Kidney (tissue), 22 donors: ENCODE measurements around the gene TCF21. TPM values are rescaled to one million over a fixed set of nuclear protein-coding genes. Genes with fewer than 3 reads are reported as not detected.

ENCODE experiments used
- DNase-seq, 5 donors: peaks; one replicate each; pipeline ENCODE4 v3.0.0-alpha.2; 2013 to 2020
- FAIRE-seq: peaks from 2 replicates; lab custom pipeline; 2012; peaks lifted over from hg19 to GRCh38; lab: Jason Lieb, UNC
- H3K27ac ChIP-seq, 2 donors: one replicate each; pipeline ENCODE4 v1.7.0; 2013; ENCODE audit warnings: low read depth in 2 of 2, low read length in 2 of 2, inconsistent platforms in 1 of 2
- H3K27me3 ChIP-seq: one replicate; pipeline ENCODE4 v1.7.1; 2013; ENCODE audit warnings: low read length, inconsistent platforms; ENCODE audit not compliant: control insufficient read depth, insufficient read depth
- H3K36me3 ChIP-seq, 3 donors: one replicate each; pipeline versions ENCODE4 v1.7.0 to v1.7.1; 2013; ENCODE audit warnings: low read length in 3 of 3, control low read depth in 1 of 3, inconsistent platforms in 1 of 3; ENCODE audit not compliant: insufficient read depth in 3 of 3, control insufficient read depth in 2 of 3
- H3K4me1 ChIP-seq, 3 donors: one replicate each; pipeline versions ENCODE4 v1.7.0 to v1.7.1; 2013; ENCODE audit warnings: low read length in 3 of 3, inconsistent platforms in 1 of 3, low read depth in 1 of 3; ENCODE audit not compliant: control insufficient read depth in 2 of 3, insufficient read depth in 2 of 3
- H3K4me3 ChIP-seq, 3 donors: one replicate each; pipeline versions ENCODE4 v1.7.0 to v1.8.1; 2013; ENCODE audit warnings: low read length in 3 of 3, control low read depth in 1 of 3, inconsistent platforms in 1 of 3
- H3K9ac ChIP-seq, 3 donors: one replicate each; pipeline versions ENCODE4 v1.7.0 to v1.7.1; 2013; ENCODE audit warnings: low read length in 3 of 3, control low read depth in 1 of 3, inconsistent platforms in 1 of 3
- H3K9me3 ChIP-seq, 3 donors: one replicate each; pipeline versions ENCODE4 v1.7.0 to v1.7.1; 2013; ENCODE audit warnings: low read length in 3 of 3, control low read depth in 1 of 3, inconsistent platforms in 1 of 3; ENCODE audit not compliant: control insufficient read depth in 2 of 3, insufficient read depth in 1 of 3
- CTCF ChIP-seq: IDR thresholded peaks from 3 replicates; pipeline ENCODE4 v1.5.1; 2012; ENCODE audit warnings: mild to moderate bottlenecking, moderate library complexity, borderline replicate concordance; ENCODE audit not compliant: insufficient read depth; ENCODE audit errors: extremely low read depth
- intact Hi-C: fragments of 100-400 bp; cut with DNase I; formaldehyde crosslinking; loops from one replicate; pipeline ENCODE4 v1.11.1; 2022
- long read RNA-seq, 10 donors: library from polyadenylated mRNA in 1 of 10; unstranded in 1 of 10; transcript quantifications; one replicate each; pipeline ENCODE4 v2.0.0 and lab custom pipeline, GENCODE V29; 2021 to 2026
- polyA plus RNA-seq: library from polyadenylated mRNA; stranded (reverse); fragments of 350-450 nt; fragmentation: Illumina TruSeq; extraction: RNeasy Lipid Tissue Mini Kit (QIAGEN cat#74804); gene quantifications from one replicate; pipeline ENCODE4 v1.2.3, GENCODE V29; 2014; ENCODE audit warnings: low read depth, low replicate concordance; ENCODE audit not compliant: insufficient read depth
- total RNA-seq: library from RNA; stranded (reverse); fragmentation: NEBNext Ultra II Directional; extraction: Animal tissue kit (Norgen Biotek cat#: 25700); gene quantifications from one replicate; pipeline ENCODE4 v1.2.1, GENCODE V29; 2021
- donor health status: control.
- donor health status: control.
- donor health status: control.
- donor health status: control.
- donor health status: control.
- donor health status: DM: yes; HTN: yes; CAD: no.
- donor health status: Normal renal cell carcinoma (clear cell type).

The TCF21 gene
- total RNA-seq (6.3 TPM), polyA plus RNA-seq (28.8 TPM)
- long read RNA-seq, donor 1, full-length matches to known transcripts = 105 of 141 reads
- long read RNA-seq, donor 1, partial matches to known transcripts = 36 of 141 reads
- long read RNA-seq, donor 1, other reads (novel, unspliced or antisense) = 0 of 141 reads
- long read RNA-seq, donor 2, full-length matches to known transcripts = 96 of 151 reads
- long read RNA-seq, donor 2, partial matches to known transcripts = 55 of 151 reads
- long read RNA-seq, donor 2, other reads (novel, unspliced or antisense) = 0 of 151 reads
- long read RNA-seq, donor 3, full-length matches to known transcripts = 154 of 178 reads
- long read RNA-seq, donor 3, partial matches to known transcripts = 24 of 178 reads
- long read RNA-seq, donor 3, other reads (novel, unspliced or antisense) = 0 of 178 reads
- long read RNA-seq, donor 4, full-length matches to known transcripts = 45 of 75 reads
- long read RNA-seq, donor 4, partial matches to known transcripts = 30 of 75 reads
- long read RNA-seq, donor 4, other reads (novel, unspliced or antisense) = 0 of 75 reads
- long read RNA-seq, donor 5, full-length matches to known transcripts = 7 of 7 reads
- long read RNA-seq, donor 5, partial matches to known transcripts = 0 of 7 reads
- long read RNA-seq, donor 5, other reads (novel, unspliced or antisense) = 0 of 7 reads
- long read RNA-seq, donor 6, full-length matches to known transcripts = 58 of 86 reads
- long read RNA-seq, donor 6, partial matches to known transcripts = 28 of 86 reads
- long read RNA-seq, donor 6, other reads (novel, unspliced or antisense) = 0 of 86 reads
- long read RNA-seq, donor 7, full-length matches to known transcripts = 6 of 8 reads
- long read RNA-seq, donor 7, partial matches to known transcripts = 0 of 8 reads
- long read RNA-seq, donor 7, other reads (novel, unspliced or antisense) = 2 of 8 reads
- long read RNA-seq, donor 8, full-length matches to known transcripts = 130 of 130 reads
- long read RNA-seq, donor 8, partial matches to known transcripts = 0 of 130 reads
- long read RNA-seq, donor 8, other reads (novel, unspliced or antisense) = 0 of 130 reads
- long read RNA-seq, donor 9, full-length matches to known transcripts = 73 of 95 reads
- long read RNA-seq, donor 9, partial matches to known transcripts = 22 of 95 reads
- long read RNA-seq, donor 9, other reads (novel, unspliced or antisense) = 0 of 95 reads
- long read RNA-seq, donor 10, full-length matches to known transcripts = 106 of 106 reads
- long read RNA-seq, donor 10, partial matches to known transcripts = 0 of 106 reads
- long read RNA-seq, donor 10, other reads (novel, unspliced or antisense) = 0 of 106 reads

GRCh38 chr6:133888929-133889556, at the start of gene TCF21:
Gene TCF21 (plus strand): TSS chr6:133889113. CDS start chr6:133889398, 285 bp downstream.
- peak; percentile 85 to 96 (median 92) for DNase-seq
- H3K27me3 ChIP-seq = peaks cover 12% of the 10 kb centered on the region

GRCh38 chr6:133841176-133841575, 47.7 kb upstream of the TCF21 start:
- Histone ChIP-seq H3K9ac (no peak overlapping the region), H3K4me1 (no peaks in the 10 kb centered on the region), H3K9me3 (no peaks in the 10 kb centered on the region), H3K27ac (no peak overlapping the region), H3K36me3 (no peaks in the 10 kb centered on the region), H3K27me3 (no peaks in the 10 kb centered on the region), H3K4me3 (no peak overlapping the region)
- TF ChIP-seq CTCF = no peak
- FAIRE-seq (no peak), DNase-seq (peak in 1 of 5 donors; percentile 52)
- intact Hi-C loops = no loop called here

More at GRCh38 chr6:133888929-133889556, at the start of gene TCF21:
- peak within 1 kb of the TSS; percentile 75 to 84 for H3K27ac ChIP-seq
- FAIRE-seq = no peak
- peaks cover 0 to 8% (median 0%) of the 10 kb centered on the region in 3 donors for H3K36me3 ChIP-seq
- intact Hi-C loops = no loop called here
- peak within 1 kb of the TSS; percentile 50 to 77 (median 66) for H3K4me3 ChIP-seq
- no peak for TF ChIP-seq CTCF
- no peaks in the 10 kb centered on the region for H3K9me3 ChIP-seq
- peaks cover 0 to 3% (median 0%) of the 10 kb centered on the region in 3 donors for H3K4me1 ChIP-seq
- peak within 1 kb of the TSS; percentile 43 to 71 (median 70) for H3K9ac ChIP-seq

- no peaks in the 10 kb centered on the region for H3K4me1 ChIP-seq
- FAIRE-seq = no peak
- intact Hi-C loops = no loop called here
Measured at GRCh38 chr6:133843098-133843497, 45.8 kb upstream of the TCF21 start.

More at GRCh38 chr6:133843098-133843497, 45.8 kb upstream of the TCF21 start:
- TF ChIP-seq CTCF = no peak
- Histone ChIP-seq H3K9me3 (no peaks in the 10 kb centered on the region), H3K27me3 (no peaks in the 10 kb centered on the region), H3K27ac (no peak overlapping the region), H3K9ac (no peak overlapping the region), H3K36me3 (no peaks in the 10 kb centered on the region), H3K4me3 (no peak overlapping the region)
- DNase-seq = no peak
